DMS 273 (cell line): ENCODE measurements around the gene PINLYP.

Source experiments
- DNase-seq: peaks from one replicate; lab custom pipeline; 2025; ENCODE audit not compliant: unreplicated experiment; lab: John Stamatoyannopoulos, UW

Gene PINLYP

GRCh38 chr19:43575156-43575950, at the start of gene PINLYP, which contains the start of gene XRCC1:
Gene PINLYP (plus strand): TSS chr19:43575801. CDS start chr19:43577192, 1,391 bp downstream.
Gene XRCC1 (minus strand): TSS chr19:43575527. CDS start chr19:43575458, 69 bp downstream.
- peak; percentile 100 for DNase-seq

- peak; percentile 30 for DNase-seq
Measured at GRCh38 chr19:43525836-43526771, 49.5 kb upstream of the PINLYP start.

DNA sequence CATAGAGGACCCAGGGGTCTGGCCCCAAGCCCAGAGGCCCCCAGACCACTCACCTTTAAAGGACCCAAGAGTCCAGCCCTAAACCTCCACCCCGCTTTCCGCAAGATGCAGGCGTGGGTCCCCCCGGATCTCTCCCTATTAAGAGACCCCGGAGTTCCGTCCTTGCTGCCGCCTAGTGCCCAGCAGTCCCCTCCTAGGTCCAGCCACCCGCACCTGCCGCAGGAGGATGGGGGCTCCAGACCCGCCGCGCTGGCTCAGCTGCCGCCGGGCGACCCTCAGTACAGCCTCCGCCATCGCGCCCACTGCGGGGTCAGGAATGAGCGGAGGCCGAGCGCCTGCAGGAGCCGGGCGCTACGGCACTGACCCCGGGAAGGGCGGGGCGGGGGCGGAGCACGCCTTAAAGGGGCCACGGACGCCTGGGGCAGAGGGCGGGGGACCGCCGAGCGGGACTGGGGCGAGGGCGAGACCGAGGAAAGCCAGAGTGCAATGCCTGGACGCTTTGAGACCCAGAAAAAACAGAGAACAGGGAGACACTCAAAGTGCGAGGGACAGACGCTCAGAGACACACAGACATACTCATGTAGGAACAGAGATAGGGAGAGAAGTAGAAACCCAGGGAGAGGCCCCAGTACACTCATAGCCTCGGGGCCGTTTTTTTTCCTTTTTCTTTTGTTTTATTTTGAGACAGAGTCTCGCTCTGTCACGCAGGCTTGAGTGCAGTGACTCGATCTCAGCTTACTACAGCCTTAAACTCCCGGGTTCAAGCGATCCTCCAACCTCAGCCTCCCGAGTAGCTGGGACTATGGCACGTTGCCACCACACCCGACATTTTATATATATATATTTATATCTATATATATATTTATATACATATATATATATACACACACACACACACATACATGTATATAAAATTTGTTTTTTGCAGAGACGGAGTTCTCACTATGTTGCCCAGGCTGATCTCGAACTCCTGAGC, 48.4 kb upstream of the PINLYP start, which contains the start of gene ETHE1:
ETHE1 (minus strand) TSS at position 318 of the 976 bp plus-strand sequence; CDS start at position 294, 24 bp downstream.
- peak; percentile 73 for DNase-seq

DNA sequence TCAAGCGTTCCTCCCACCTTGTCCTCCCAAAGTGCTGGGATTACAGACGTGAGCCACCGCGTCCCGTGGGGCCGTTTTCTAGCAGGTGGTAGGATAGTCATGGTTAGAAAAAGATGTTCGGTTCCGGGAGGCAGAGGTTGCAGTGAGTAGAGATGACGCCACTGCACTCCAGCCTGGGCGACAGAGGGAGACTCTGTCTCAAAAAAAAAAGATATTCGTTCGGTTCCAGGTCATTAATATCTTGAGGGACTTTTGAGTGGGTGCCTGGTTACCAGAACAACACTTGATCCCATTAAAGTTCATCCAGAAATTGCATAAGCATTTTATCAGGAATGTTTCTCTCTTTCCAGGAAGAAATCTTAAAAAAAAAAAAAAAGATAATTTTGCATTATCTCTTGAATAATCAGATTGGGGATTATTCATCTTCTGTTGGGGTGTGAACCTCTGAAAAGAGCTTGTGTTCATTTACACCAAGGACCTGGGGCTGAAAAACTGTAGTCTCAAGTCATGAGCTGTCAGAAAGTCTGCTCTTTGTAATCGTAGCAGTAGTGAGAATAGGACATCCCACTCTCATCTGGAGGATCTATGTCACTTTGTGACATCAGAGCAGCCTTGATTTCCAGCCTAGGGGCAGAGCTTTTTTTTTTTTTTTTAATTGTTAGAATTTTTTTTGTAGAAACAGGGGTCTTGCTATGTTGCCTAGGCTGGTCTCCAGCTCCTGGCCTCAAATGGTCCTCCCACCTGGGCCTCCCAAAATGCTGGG, 47.6 kb upstream of the PINLYP start:
- DNase-seq: peak; percentile 19

DNA sequence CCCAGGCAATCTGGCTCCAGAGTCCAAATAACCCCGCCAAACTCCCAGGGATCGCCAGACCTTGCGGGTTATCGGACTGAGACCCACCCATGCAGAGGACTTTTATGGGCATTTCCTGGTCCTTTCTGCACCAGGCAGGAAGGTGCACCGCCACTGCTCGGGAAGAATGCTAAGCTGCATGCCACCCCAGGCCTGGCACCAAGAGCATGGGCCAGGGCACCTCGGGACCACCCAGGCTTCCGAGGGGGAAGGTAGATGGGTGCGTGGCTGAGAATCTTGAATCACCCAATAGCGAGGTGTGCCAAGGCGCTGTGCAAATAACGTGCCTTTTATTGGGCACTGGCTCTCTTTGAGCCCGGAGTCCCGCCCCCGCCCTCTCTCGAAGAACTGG, 43.0 kb upstream of the PINLYP start:
- DNase-seq: peak; percentile 59

GRCh38 chr19:43532962-43533545, 42.5 kb upstream of the PINLYP start, which contains the start of gene ZNF575:
Gene ZNF575 (plus strand): TSS chr19:43533188. CDS start chr19:43534423, 1,235 bp downstream.
- peak; percentile 92 for DNase-seq

GRCh38 chr19:43533546-43534304, 41.9 kb upstream of the PINLYP start:
- DNase-seq: peak; percentile 99

DNA sequence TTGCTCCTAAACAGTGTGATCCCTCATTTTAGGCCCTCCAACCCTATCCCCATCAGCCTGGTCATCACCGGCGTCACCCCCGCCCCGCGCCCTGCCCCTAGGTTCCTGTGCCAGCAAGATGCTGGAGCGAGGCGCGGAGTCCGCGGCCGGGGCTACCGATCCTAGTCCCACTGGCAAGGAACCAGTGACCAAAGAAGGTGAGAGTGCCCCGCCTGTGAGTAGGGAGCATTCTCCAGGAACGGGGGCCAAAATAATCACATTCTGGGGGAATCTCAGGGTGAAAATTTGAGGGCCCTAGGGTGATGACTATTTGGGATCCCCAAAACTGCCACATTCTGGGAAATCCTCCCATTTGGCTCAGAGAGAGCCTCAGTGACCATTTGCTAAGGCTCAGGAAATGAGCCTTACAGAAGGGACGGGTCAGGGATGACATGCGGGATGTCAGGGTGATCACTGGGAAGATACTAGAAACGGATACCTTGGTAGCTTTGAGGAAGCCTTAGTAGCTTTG, 41.2 kb upstream of the PINLYP start:
- DNase-seq: no peak

GRCh38 chr19:43534816-43535761, 40.5 kb upstream of the PINLYP start:
- DNase-seq: peak; percentile 71

GRCh38 chr19:43538922-43539321, 36.7 kb upstream of the PINLYP start:
- no peak for DNase-seq

DNA sequence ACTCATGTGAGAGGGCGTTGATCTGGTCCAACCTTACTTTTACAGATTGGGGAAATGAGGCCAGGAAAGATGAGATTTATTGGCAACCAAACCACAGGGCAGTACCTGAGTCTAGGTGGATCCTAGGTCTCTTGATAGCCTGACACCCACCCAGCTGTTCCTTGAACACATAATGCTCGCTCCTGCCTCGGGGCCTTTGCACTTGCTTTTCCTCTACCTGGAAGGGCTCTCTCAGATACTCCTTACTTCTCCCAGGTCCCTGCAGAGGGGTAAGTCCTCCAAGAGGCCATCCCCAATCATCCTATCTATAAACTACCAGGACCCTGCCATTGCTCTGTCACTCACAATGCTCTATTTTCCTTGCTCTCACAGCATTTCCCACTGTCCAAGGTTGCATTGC, 35.2 kb upstream of the PINLYP start:
- no peak for DNase-seq

DNA sequence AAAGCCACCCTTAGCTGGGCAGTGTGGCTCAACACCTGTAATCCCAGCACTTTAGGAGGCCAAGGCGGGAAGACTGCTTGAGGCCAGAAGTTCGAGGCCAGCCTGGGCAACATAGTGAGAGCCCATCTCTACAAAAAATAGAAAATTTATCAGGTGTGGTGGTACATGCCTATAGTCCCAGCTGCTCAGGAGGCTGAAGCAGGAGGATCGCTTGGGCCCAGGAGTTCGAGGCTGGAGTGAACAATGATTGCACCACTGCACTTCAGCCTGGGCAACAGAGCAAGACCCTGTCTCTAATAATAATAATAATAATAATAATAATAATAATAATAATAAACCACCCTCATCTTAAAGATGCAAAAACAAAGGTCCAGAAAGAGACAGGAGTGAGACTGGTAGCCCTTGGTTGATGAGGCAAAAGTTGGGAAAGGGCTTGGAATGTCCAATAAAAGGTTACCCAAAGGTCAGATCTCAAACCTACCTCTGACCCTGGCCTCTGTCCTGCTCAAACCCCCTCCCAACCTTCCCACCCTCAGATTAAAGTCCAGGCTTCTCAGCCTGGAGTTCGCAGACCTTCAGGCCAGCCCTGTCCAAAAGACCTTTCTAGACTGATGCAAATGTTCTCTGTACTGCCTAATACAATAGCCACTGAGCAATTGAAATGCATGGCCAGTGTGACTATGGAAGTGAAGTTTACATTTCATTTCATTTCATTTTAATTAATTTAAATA, 33.5 kb upstream of the PINLYP start:
- no peak for DNase-seq

GRCh38 chr19:43544077-43544476, 31.5 kb upstream of the PINLYP start:
- DNase-seq: no peak

DNA sequence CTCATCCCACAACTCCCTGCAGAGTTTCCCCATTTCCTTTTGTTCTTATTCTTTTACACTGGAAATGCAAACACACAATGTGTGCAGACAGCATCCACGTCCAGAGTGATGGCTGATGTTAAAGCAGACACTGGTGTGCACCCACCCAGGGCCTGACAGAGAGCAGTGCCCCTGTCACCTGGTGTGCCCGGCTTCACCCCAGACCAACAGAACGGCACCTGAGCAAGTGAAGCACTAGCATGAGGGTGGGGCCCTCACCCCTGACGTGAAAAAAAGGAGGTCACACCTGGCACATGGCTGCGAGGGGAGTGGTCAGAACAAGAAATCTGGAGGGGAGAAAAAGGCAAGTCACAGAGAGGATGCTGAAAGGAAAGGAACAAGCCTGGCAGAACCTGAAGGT, 30.3 kb upstream of the PINLYP start:
- DNase-seq: no peak

- DNase-seq: no peak
Measured at GRCh38 chr19:43545981-43546380, 29.6 kb upstream of the PINLYP start.

DNA sequence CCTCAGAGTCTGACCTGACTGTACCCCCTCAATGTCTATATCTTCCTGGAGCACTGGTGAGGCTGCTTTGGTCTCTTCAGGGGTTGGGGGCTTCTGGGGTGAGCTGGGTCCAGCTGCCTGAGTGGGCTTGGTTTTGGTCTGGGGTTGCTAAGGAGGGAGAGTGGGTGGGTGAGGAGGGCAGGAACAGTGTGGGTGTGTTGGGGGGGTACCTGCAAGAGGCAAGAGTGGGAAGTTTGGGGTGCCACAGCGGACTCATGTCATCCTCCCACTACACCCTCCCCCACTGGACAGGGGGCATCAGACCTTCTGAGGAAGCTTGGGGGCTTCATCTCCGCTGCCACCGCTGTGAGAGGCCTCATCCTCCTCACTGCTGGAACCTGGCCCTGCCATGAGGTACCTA, 29.0 kb upstream of the PINLYP start:
- DNase-seq: no peak
